Hindlimb muscle (tissue), 1 donor: ENCODE data around the gene UBE2I. TPM values are rescaled to one million over a fixed set of nuclear protein-coding genes. Genes with fewer than 3 reads are reported as not detected.
A peak's percentile ranks its signal among the peaks of the same experiment; 100 is the strongest.
"Not testable (repeated sequence)": the region's sequence is repeated elsewhere in the genome, so short reads cannot be mapped to it uniquely, and the experiment has no call there.

Experiments
- DNase-seq: peaks from one replicate; pipeline ENCODE4 v3.0.0-alpha.2; 2013
- polyA plus RNA-seq: library from polyadenylated mRNA; unstranded; fragments of 120-200 nt; gene quantifications from one replicate; pipeline ENCODE4 v1.2.1, GENCODE V29; 2013; ENCODE audit not compliant: insufficient read length

UBE2I gene
- 101 TPM for polyA plus RNA-seq

DNA sequence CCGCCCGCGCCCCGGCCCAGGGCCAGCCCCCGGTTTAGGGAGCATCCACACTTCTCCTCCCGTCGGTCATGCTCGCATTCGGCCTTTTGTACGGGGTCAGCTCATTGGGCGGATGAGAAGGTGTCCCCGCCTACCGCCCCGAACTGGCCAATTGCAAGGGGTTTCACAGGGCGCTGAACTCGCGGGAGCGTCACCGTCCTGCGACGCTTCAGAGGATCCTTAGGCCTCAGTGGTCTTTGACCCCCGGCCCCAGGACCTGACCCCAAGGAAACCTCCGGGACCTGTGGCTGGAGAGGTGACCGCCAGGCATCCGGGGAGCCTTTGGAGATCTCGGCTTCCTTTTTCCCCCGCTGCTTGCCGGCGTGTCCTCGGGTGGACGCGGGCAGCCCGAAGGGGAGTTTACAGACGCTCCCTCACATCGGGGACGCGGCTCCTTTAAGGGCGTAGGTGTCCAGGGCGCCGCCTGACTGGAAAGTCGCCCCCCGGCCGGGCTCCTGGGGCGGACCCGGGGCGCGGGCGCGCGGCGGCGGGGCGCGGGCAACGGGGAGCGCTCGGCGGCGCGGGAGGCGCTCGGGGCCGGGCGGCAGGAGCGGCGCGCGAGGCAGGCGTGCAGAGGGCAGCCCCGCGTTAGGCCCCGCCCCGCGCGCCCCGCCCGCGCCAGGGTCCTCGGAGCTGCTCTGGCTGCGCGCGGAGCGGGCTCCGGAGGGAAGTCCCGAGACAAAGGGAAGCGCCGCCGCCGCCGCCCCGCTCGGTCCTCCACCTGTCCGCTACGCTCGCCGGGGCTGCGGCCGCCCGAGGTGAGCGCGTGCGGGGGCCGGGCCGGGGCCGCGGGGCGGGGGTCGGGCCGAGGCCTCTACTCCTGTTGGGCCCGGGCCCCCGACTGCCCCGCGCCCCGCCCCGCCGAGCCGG, at the start of gene UBE2I:
UBE2I (plus strand) TSS at position 660 of the 909 bp plus-strand sequence. CDS start 4,395 bp downstream, outside the sequence.
- peak; percentile 98 for DNase-seq

DNA sequence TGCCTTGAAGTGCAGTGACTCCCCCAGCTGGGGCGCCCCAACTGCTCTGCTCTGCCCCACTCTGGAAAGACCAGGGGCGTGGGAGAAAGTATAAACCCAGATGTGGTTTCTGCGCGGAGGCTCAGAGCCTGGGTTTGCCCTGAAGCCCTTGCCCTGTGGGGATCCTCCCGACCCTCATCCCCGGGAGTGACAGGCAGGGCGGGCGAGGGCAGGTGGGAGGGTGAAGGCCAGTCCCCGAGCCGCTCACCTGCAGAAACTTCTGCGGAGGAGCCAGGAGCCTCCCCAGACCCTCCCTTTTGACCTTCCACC, 49.7 kb upstream of the UBE2I start:
- DNase-seq, result no peak

DNA sequence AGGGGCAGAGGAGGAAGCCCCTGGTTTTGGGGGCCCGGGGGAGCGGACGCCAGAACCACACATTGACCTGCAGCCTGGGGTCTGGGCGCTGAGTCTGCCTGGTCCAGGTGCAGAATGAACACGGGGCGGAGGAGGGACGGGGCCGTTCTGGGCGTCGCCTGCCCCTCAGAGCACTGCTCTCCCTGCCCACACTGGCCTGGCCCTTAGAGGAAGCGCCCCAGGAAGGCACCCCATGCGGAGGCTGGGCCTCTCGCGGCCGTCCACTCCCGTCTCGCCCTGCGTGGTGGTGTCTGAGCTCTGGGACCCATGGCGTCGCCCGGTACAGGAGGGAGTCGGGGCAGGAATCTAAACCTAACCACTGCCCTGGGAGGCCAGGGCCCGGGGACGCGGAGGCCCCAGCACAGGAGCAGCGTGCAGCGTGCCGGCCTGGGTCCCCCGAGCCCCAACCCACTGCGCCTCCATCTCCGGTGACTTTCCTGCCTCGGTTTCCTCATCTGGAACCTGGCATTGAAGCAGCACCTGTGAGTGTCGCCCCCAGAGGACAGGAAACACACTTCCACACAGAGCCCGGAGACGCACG, 49.2 kb upstream of the UBE2I start:
- DNase-seq, result no peak

DNA sequence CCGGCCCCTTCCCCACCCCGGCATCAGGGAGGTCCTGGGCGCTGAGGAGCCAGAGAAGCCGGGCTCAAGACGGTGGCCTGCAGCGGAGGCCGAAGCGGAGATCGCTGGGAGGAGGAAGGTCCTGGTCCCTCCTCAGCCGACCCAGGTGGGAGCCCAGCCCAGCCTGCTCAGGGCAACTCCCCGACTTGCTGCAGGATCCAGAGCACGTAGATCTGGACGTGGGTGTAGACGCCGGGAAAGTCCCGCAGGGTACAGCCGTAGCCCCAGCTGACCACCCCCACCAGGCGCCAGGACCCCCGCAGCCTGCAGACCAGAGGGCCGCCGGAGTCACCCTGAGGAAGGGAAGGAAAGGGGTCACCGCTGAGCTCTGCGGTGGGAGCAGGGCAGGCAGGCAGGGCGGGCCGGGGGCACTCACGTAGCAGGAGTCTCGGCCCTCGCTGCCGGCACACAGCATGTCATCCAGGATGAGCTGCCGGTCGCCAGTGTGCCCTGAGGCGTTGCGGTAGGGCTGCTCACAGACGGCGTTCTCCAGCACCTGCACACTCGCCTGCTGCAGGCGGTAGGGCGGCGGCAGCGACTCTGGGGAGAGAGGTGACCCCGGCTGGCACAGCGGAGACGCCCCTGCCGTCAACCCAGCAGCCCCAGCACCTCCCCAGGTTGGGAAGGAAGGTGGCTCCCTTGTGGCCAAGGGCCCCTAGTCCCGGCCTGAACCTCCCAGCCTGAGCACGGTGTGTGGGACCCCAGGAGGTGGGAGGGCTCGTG, 48.1 kb upstream of the UBE2I start:
- no peak for DNase-seq

DNA sequence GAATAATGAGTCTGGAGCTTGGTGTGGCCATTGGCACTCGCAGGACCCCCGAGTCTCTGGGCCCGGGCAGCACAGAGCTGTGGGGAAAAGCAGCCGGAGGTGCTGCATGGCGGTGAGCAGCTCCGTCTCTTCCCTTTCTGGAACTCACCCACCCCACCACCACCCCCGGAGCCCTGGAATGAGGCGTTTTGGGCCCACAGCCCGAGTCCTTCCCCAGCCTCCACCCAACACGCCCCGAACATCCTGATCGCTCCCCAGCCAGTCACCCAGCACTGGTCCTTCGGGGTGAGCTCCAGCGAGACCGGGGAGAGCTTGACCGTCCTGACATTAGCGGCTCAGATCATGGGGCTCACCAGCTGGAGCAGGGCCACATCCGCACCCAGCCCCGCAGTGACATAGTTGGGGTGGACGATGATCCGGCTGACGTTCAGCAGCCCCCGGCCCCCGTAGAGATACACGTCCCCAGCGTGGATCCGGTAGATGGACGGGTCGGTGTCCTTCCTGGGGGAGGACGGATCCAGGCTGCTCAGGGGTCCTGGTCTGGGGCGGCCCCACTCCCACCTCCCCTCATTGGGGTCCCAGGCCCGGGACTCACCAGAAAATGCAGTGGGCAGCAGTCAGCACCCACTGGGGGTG, 47.1 kb upstream of the UBE2I start:
- DNase-seq, result no peak

DNA sequence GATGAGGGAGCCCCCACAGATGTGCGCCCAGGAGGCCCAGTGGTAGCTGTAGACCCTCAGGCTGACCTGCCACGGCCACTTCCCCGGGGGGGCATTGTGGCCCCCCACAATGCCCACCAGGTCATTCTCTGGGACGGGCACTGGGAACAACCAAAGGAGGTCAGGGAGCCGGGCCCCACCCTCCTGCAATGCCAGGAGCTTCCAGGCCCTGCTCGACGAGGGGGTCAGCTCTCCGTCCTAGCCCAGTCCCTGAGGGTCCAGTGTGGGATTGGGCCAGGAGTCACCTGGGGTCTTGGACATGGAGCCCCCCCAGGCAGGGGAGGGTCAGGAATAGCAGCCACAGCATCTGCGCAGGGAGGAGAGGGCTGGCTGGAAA, 46.6 kb upstream of the UBE2I start:
- DNase-seq, result no peak

DNA sequence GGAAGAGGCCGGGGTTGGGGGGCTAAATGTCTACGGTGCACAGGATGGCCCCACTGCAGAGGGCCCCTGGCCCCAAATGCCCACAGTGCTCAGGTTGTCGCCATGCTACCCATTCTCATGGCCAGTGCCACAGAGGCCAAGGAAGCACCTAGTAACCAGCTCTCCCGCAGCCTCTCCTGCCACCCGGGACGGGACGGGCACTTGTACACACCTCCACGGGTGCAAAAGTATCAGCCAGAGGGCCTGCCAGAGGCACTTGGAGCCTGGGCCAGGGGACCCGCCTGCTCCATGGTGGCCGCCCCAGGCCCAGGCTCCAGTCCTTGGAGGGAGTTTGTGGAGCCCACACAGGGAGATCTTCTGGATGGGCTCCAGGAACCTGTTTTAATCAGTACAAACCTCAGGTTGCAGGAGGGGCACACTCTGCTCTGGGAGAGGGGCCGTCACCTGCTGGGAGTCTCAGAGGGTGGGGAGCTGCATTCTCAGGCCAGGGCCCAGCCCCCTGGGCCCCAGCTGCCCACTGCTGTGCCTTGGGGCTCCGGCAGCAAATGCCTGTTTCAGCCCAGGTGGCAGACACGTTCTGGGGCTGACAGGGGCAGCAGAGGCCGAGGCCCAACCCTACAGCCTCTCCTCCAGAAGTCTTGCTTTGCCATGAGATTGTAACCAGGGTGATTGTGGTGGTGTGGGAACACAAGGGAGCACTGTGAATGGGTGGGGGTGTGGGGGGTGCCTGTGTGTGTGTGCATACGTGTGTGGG, 45.7 kb upstream of the UBE2I start:
- DNase-seq, result no peak

DNA sequence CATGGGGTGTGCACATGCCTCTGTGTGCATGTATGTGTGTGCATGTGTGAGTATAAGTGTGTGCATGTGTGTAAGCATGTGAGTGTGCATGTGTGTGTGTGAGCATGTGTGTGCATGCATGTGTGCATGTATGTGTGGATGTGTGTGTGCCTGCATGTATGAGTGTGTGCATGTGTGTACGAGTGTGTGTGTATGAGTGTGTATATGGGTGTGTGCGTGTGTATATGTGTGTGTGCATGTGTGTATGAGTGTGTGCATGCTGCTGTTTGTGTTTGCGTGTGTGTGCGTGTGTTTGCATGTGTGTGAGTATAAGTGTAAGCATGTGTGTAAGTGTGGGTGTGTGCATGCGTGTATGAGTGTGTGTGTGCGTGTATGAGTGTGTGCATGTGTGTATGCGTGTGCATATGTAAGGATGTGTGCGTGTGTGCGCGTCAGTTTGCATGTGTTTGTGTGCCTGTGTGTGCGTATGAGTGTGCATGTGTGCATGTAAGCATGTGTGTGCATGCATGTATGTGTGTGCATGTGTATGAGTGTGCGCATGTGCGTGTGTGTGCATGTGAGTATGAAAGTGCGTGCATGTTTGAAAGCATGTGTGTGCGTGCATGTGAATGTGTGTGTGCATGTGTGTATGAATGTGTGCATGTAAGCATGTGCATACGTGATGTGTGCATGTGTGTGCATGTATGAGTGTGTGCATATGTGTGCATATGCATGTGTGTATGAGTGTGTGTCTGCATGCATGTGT, 44.9 kb upstream of the UBE2I start:
- no peak for DNase-seq

DNA sequence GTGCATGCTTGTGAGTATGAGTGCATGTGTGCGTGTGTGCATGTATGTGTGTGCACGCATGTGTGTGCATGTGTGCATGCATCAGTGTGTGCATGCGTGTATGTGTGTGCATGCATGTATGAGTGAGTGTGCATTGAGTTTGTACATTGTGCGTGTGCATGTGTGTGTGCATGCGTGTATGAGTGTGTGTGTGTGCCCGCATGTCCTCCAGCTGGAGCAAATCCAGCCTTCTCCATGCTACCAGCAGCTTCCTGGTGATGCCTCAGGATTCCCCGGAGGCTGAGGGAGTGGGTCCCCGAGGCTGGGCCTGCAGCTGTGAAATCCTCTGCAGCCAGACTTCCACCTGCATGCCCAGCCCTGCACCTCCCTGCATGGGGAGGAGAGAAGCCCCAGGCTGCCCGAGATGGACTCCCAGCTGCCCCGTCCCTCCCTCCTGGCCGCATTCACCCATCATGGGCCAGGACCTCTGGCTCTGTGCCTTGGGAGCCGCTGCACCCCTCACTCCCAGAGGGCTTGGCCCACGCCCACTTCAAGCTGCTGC, 44.3 kb upstream of the UBE2I start:
- DNase-seq, result no peak

DNA sequence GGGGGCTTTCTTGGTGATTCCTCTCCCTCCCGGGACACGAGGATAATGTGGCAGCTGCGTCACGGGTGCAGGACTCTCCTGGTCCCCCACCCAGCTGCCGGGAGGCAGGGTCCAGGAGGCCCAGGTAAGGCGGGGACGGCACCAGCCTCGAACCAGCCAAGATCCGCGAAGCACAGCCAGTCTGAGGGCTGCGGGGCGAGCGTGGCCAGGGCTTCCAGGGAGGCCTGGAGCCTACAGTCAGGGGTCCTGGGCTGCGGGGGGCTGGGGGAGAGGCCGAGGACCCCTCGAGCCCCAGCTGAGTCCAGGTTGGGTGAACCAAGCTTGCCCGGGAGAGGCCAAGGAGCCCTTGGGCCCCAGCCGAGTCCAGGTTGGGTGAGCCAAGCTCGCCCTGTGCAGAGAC, 43.6 kb upstream of the UBE2I start:
- DNase-seq, result no peak

DNA sequence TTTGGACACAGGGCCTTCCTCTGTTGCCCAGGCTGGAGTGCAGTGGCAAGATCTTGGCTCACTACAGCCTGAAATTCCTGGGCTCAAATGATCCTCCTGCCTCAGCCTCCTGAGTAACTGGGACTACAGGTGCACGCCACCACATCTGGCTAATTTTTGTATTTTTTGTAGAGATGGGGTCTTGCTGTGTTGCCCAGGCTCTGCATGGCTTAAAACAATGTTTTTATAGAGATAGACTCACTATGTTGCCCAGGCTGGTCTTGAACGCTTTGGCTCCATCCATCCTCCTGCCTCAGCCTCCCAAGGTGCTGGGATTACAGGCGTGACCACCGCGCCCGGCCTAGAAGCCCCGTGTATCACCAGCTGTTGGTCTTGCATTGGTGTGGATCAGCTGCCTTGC, 40.0 kb upstream of the UBE2I start:
- not testable (repeated sequence) for DNase-seq

DNA sequence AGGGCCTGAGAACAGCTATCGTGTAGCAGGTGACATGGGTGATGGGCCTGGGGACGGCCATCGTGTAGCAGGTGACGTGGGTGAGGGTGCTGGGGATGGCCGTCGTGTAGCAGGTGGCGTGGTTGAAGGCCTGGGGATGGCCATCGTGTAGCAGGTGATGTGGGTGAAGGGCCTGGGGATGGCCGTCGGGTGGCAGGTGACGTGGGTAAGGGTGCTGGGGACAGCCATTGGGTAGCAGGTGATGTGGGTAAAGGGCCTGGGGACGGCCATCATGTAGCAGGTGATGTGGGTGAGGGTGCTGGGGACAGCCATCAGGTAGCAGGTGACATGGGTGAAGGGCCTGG, 38.1 kb upstream of the UBE2I start:
- no peak for DNase-seq

DNA sequence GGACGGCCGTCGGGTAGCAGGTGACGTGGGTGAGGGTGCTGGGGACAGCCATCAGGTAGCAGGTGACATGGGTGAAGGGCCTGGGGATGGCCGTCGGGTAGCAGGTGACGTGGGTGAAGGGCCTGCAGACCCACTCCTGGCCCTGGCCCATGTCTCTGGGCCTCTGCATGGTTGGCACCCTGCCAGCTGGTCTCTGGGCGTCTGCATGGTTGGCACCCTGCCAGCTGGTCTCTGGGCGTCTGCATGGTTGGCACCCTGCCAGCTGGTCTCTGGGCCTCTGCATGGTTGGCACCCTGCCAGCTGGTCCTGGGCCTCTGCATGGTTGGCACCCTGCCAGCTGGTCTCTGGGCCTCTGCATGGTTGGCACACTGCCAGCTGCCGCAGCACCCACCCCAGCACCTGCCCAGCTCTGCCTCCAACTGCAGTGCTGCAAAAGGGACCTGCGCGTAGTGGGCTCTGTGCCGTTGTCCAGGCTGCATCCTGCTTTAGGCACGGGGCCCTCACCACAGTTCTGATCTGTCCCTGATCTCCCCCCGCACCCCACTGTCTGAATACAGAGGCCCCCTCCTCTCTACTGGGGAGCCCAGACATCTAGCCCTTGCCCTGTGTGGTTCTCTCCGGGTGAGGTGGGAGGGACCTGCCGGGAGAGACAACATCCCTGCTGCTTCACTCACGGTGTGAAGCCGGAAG, 37.6 kb upstream of the UBE2I start:
- DNase-seq, result not testable (repeated sequence)

DNA sequence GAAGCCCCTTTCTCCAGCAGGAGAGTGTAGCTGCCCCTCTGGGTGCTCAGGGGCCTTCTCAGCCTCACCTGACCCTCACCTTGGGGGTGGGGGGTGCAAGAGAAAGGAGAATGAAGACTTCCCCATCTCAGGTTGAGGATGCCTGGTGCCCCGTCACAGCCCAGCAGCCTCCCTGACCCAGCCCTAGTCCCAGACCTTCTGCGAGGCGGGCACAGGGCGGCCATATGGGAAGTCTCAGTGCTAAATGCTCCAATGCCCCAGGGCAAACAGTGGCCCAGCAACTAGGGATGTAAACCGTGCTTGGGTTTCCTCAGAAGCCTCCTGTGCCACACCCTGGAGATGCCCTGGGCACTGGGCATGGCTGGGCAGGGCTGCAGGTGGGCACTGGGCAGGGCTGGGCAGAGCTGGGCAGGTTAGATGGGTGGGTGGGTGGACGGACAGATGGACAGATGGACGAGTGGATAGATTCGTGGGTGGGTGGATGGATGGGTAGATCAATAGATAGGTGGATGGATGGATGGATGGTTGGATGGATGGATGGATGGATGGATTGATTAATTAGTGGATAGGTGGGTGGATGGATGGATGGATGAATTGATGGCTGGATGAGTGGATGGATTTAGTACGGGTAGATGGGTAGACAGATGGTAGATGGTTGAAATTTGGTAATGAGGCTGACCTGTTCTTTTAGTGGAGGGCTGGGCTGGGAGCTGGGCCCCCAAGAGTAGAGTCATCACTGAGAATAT, 36.8 kb upstream of the UBE2I start:
- DNase-seq, result no peak

DNA sequence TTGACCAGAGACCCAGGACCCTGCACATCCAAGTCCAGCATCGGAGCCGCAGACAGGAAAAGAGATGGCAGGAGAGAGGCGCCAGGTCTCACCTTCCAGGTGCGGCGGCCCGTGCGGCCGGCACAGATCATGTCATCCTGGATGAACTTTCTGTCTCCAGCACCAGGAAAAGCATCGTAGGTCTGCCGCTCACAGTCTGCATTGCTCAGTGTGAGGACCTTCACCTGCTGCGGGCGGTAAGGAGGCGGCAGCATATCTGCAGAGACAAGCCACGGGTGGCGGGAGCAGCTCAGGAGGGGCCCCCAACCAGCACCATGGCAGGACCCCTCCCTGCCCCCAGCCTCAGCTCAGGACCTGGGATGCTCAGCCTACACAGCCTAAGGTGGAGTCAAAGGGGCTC, 35.6 kb upstream of the UBE2I start:
- DNase-seq, result no peak

DNA sequence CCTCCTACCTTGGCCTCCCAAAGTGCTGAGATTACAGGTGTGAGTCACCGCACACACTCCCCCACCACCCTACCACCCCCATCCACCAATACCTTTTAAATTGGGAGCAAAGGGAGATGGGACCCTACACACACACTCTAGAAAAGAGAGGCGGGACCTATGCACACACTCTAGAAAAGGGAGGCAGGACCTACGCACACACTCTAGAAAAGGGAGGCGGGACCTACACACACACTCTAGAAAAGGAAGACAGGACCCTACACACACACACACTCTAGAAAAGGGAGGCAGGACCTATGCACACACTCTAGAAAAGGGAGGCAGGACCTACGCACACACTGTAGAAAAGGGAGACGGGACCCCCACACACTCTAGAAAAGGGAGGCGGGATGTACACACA, 34.7 kb upstream of the UBE2I start:
- DNase-seq, result no peak

DNA sequence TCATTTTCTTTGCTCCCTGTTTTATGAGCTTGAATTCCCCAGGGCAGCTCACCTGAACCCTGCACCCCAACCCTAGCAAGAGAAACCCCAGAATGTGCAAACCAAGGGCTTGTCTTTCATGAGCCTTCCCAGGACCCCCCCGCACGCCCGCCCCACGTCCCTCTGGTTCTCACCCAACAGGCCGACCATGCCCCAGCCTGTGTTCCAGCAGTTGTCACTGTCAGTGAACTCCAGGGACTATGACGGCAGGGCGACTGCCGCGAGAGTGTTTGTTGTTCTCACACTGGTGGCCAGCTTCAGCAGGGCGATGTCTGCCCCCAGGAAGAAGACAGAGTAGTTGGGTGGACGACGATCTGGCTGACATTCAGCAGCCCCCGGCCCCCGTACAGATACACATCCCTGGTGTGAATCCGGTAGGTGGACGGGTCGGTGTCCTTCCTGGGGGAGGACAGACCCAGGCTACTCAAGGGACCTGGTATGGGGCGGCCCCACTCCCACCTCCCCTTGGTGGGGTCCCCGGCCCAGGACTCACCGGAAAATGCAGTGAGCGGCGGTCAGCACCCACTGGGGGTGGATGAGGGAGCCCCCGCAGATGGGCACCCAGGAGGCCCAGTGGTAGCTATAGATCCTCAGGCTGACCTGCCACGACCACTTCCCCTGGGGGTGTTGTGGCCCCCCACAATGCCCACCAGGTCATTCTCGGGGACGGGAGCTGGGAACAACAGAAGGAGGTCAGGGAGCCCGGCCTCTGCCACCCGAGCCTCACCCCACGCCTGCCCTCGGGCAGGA, 33.5 kb upstream of the UBE2I start:
- no peak for DNase-seq

DNA sequence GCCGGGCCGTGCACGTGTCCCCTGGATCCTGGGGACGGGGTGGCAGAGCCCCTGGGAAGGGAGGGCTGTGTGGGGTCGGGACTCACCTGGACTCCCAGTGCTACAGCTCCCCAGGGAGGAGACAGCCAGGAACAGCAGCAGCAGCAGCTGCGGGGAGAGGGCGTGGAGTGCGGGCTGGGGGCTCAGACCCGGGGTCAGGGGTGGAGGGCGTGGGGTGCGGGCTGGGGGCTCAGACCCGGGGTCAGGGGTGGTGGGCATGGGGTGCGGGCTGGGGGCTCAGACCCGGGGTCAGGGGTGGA, 32.9 kb upstream of the UBE2I start:
- DNase-seq, result no peak

DNA sequence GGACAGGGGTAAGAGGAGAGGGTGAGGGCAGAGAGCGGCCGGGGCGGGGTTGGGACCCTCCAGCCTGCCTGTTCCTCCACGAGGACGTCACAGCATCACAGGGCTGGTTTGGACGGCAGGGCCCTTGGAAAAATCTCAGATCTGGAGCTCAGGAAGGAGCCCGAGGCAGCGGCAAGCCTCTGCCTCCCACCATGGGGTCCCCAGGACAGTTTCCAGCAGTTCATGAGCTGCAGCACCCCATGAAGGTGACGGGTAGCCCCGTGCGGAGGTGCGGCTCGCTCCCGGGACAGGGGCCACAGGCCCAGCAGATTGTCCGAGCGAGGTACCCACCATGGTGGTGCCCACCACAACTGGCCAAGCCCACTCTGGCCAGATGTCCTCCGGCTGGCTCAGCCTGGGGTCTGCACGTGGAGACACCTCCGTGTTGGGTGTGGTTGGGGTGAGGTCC, 32.3 kb upstream of the UBE2I start:
- DNase-seq, result no peak
